ENCODE measurements around the gene HDAC6. TPM values are rescaled to one million over a fixed set of nuclear protein-coding genes. Genes with fewer than 3 reads are reported as not detected.

Gene HDAC6
- total RNA-seq, 1 donor from 2014 or later, result 127 TPM

DNA sequence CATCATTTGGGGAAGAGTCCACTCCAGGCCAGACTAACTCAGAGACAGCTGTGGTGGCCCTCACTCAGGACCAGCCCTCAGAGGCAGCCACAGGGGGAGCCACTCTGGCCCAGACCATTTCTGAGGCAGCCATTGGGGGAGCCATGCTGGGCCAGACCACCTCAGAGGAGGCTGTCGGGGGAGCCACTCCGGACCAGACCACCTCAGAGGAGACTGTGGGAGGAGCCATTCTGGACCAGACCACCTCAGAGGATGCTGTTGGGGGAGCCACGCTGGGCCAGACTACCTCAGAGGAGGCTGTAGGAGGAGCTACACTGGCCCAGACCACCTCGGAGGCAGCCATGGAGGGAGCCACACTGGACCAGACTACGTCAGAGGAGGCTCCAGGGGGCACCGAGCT lies 21.2 kb downstream of the HDAC6 start:
- Mint-ChIP-seq H3K4me3 (no peak overlapping the region), H3K27me3 (ENCODE audit: insufficient read depth, low read depth) (peaks cover 8% of the 10 kb centered on the region), H3K27ac (no peak overlapping the region), H3K9me3 (peaks cover 18% of the 10 kb centered on the region), H3K36me3 (peaks cover 10% of the 10 kb centered on the region), H3K4me1 (no peaks in the 10 kb centered on the region)
- no peak overlapping the region for H3K4me3 ChIP-seq
- H3K27me3 ChIP-seq, result no peaks in the 10 kb centered on the region
- no peak overlapping the region for H3K27ac ChIP-seq
- no peak overlapping the region for H3K4me2 ChIP-seq
- TF ChIP-seq, protein P1, sequence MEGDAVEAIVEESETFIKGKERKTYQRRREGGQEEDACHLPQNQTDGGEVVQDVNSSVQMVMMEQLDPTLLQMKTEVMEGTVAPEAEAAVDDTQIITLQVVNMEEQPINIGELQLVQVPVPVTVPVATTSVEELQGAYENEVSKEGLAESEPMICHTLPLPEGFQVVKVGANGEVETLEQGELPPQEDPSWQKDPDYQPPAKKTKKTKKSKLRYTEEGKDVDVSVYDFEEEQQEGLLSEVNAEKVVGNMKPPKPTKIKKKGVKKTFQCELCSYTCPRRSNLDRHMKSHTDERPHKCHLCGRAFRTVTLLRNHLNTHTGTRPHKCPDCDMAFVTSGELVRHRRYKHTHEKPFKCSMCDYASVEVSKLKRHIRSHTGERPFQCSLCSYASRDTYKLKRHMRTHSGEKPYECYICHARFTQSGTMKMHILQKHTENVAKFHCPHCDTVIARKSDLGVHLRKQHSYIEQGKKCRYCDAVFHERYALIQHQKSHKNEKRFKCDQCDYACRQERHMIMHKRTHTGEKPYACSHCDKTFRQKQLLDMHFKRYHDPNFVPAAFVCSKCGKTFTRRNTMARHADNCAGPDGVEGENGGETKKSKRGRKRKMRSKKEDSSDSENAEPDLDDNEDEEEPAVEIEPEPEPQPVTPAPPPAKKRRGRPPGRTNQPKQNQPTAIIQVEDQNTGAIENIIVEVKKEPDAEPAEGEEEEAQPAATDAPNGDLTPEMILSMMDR (IDR thresholded peaks at IDR 0.05), result no peak
- TF ChIP-seq EZH2phosphoT487 (IDR thresholded peaks at IDR 0.05), result no peak
- no peak for TF ChIP-seq EZH2 (IDR thresholded peaks at IDR 0.05)
- no peaks in the 10 kb centered on the region for H3K36me3 ChIP-seq
- no peaks in the 10 kb centered on the region for H3F3A ChIP-seq (ENCODE audit: low read depth)
- no peaks in the 10 kb centered on the region for H3K9me3 ChIP-seq (ENCODE audit: low read depth)
- H4K20me1 ChIP-seq (ENCODE audit: low read depth), result no peaks in the 10 kb centered on the region
- DNase-seq (ENCODE audit: low spot score), result no peak
- no peaks in the 10 kb centered on the region for H3K4me1 ChIP-seq
- no peak overlapping the region for H2AFZ ChIP-seq (replicated peaks)
- H3K79me2 ChIP-seq (ENCODE audit: low read depth), result no peaks in the 10 kb centered on the region
- H3K9ac ChIP-seq, result no peak overlapping the region

DNA sequence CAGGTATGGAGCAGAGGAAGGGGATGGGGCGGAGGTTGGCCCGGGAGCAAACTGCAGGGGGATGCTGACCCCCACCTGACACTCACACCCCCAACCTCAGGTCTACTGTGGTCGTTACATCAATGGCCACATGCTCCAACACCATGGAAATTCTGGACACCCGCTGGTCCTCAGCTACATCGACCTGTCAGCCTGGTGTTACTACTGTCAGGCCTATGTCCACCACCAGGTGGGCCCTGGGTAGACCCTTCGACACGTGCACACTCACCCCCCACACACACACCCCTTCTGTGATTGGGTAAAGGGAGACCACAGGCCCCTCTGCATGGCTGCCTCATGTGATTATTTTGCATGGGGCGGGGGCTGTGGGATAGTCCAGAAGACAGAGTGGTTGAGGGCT lies 22.2 kb downstream of the HDAC6 start:
- Histone ChIP-seq H3K27ac (no peak overlapping the region), H3K4me3 (no peak overlapping the region), H3K4me1 (no peaks in the 10 kb centered on the region), H3F3A (ENCODE audit: low read depth) (no peaks in the 10 kb centered on the region), H3K4me2 (no peak overlapping the region), H3K79me2 (ENCODE audit: low read depth) (no peaks in the 10 kb centered on the region), H3K36me3 (no peaks in the 10 kb centered on the region), H2AFZ (replicated peaks) (no peak overlapping the region), H3K9me3 (ENCODE audit: low read depth) (no peaks in the 10 kb centered on the region), H3K9ac (no peak overlapping the region), H4K20me1 (ENCODE audit: low read depth) (no peaks in the 10 kb centered on the region), H3K27me3 (peaks cover 2% of the 10 kb centered on the region)
- Mint-ChIP-seq H3K9me3 (peaks cover 25% of the 10 kb centered on the region), H3K4me3 (no peak overlapping the region), H3K27ac (no peak overlapping the region), H3K27me3 (ENCODE audit: insufficient read depth, low read depth) (peaks cover 11% of the 10 kb centered on the region), H3K4me1 (no peaks in the 10 kb centered on the region), H3K36me3 (peaks cover 14% of the 10 kb centered on the region)
- no peak for DNase-seq (ENCODE audit: low spot score)
- TF ChIP-seq EZH2phosphoT487 (IDR thresholded peaks at IDR 0.05) (no peak), EZH2 (IDR thresholded peaks at IDR 0.05) (no peak)
- TF ChIP-seq, protein P1 (IDR thresholded peaks at IDR 0.05), result no peak

DNA sequence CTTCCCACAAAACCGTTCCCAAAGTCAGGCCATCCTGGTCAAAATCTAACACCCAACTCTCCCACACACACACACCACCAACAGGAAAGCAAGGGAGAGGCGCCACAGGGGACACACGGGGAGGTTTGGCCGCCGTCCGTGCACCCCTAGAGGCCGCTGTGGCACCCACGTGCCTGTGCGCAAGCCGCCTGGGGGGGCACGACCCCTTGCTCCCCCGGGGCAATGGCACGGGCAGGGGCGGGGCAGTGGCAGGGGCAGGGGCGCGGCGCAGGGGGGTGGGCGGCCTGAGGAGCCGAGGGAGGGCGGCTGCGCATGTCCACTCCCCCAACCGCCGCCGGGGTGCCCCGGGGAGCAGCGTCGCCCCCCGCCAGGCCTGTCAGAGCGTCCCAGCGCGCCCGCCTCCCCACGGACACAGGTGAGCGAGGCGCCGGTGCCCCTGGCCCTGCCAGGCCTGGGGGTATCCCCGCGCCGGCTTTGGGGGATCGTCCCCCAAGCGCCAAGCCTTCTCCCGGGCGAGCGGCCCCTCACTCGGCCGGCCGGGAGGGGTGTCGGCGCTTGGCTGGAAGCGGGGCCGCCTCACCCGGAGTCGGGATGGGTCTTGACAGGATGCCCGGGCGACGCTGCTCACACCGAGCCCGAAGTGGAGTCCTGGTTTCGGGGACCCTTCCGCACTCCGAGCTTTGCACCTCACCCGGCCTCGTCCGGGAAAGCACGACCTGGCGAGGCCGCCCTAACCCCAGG lies 24.4 kb downstream of the HDAC6 start, which contains the start of gene ERAS:
Gene ERAS, plus strand, starts transcription at position 379 of the 741 bp plus-strand sequence. CDS start 2,611 bp downstream, outside the sequence.
- DNase-seq (ENCODE audit: low spot score), result no peak
- Histone ChIP-seq H3K79me2 (ENCODE audit: low read depth) (no peaks in the 10 kb centered on the region), H4K20me1 (ENCODE audit: low read depth) (no peaks in the 10 kb centered on the region), H3K4me3 (no peak within 1 kb of the TSS), H3K9ac (no peak within 1 kb of the TSS), H3K9me3 (ENCODE audit: low read depth) (no peaks in the 10 kb centered on the region), H2AFZ (replicated peaks) (no peak within 1 kb of the TSS), H3K27me3 (peaks cover 24% of the 10 kb centered on the region), H3K4me2 (no peak within 1 kb of the TSS), H3F3A (ENCODE audit: low read depth) (no peaks in the 10 kb centered on the region), H3K27ac (no peak within 1 kb of the TSS), H3K4me1 (no peaks in the 10 kb centered on the region), H3K36me3 (no peaks in the 10 kb centered on the region)
- H3K4me1 Mint-ChIP-seq, result no peaks in the 10 kb centered on the region
- no peak within 1 kb of the TSS for H3K4me3 Mint-ChIP-seq
- no peak for TF ChIP-seq EZH2 (IDR thresholded peaks at IDR 0.05)
- TF ChIP-seq EZH2phosphoT487 (IDR thresholded peaks at IDR 0.05), result no peak
- TF ChIP-seq, protein P1 (IDR thresholded peaks at IDR 0.05), result no peak
- no peak within 1 kb of the TSS for H3K27ac Mint-ChIP-seq
- peaks cover 12% of the 10 kb centered on the region for H3K27me3 Mint-ChIP-seq (ENCODE audit: insufficient read depth, low read depth)
- peaks cover 14% of the 10 kb centered on the region for H3K36me3 Mint-ChIP-seq
- H3K9me3 Mint-ChIP-seq, result peaks cover 31% of the 10 kb centered on the region
